ENCODE data around the gene GAGE12J. TPM values are rescaled to one million over a fixed set of nuclear protein-coding genes. Genes with fewer than 3 reads are reported as not detected.
"Not testable (repeated sequence)": the region's sequence is repeated elsewhere in the genome, so short reads cannot be mapped to it uniquely, and the experiment has no call there.

GAGE12J gene
- not detected for total RNA-seq

- not testable (repeated sequence) for DNase-seq (ENCODE audit: low spot score); ATAC-seq (ENCODE audit: low FRiP score)
Observed at GRCh38 chrX:49321737-49322136, at the start of gene GAGE12J. Gene GAGE12J, plus strand, starts transcription at chrX:49322037. Its CDS starts 1,157 bp downstream, at chrX:49323194.

- TF ChIP-seq CTCF (IDR thresholded peaks at IDR 0.05): no peak
- DNase-seq (ENCODE audit: low spot score) (no peak), ATAC-seq (ENCODE audit: low FRiP score) (no peak)
Observed at GRCh38 chrX:49272421-49272820, 49.4 kb upstream of the GAGE12J start.

GRCh38 chrX:49273181-49273727 is 48.6 kb upstream of the GAGE12J start:
- ATAC-seq (ENCODE audit: low FRiP score): no peak
- no peak for DNase-seq (ENCODE audit: low spot score)
- TF ChIP-seq CTCF (IDR thresholded peaks at IDR 0.05): no peak

- ATAC-seq (ENCODE audit: low FRiP score) (no peak), DNase-seq (ENCODE audit: low spot score) (no peak)
- no peak for TF ChIP-seq CTCF (IDR thresholded peaks at IDR 0.05)
Observed at GRCh38 chrX:49276207-49276606, 45.6 kb upstream of the GAGE12J start.

GRCh38 chrX:49276671-49277534 is 44.9 kb upstream of the GAGE12J start:
- DNase-seq (ENCODE audit: low spot score): no peak
- no peak for TF ChIP-seq CTCF (IDR thresholded peaks at IDR 0.05)
- ATAC-seq (ENCODE audit: low FRiP score): no peak

- DNase-seq (ENCODE audit: low spot score) (no peak), ATAC-seq (ENCODE audit: low FRiP score) (no peak)
- TF ChIP-seq CTCF (IDR thresholded peaks at IDR 0.05): no peak
Observed at GRCh38 chrX:49277535-49277830, 44.4 kb upstream of the GAGE12J start.

- no peak for TF ChIP-seq CTCF (IDR thresholded peaks at IDR 0.05)
- ATAC-seq (ENCODE audit: low FRiP score) (no peak), DNase-seq (ENCODE audit: low spot score) (no peak)
Observed at GRCh38 chrX:49278081-49278480, 43.8 kb upstream of the GAGE12J start.
